Left ventricle myocardium inferior (tissue), 1 donor: ENCODE data around the gene FCF1. TPM values are rescaled to one million over a fixed set of nuclear protein-coding genes. Genes with fewer than 3 reads are reported as not detected.

Experiments used
- DNase-seq: peaks from one replicate; pipeline ENCODE4 v3.0.0-alpha.2; 2020
- H3K27ac ChIP-seq: fragments of 200-600 bp; replicated peaks from 2 replicates; pipeline ENCODE4 v1.8.0; 2021
- H3K27me3 ChIP-seq: fragments of 200-600 bp; 2 replicates; pipeline ENCODE4 v1.8.0; 2021; ENCODE audit warnings: low read depth
- H3K36me3 ChIP-seq: fragments of 200-600 bp; 2 replicates; pipeline ENCODE4 v1.8.0; 2021
- H3K4me1 ChIP-seq: fragments of 200-600 bp; 2 replicates; pipeline ENCODE4 v1.8.0; 2021
- H3K4me3 ChIP-seq: fragments of 200-600 bp; 2 replicates; pipeline ENCODE4 v1.8.0; 2021; ENCODE audit warnings: mild to moderate bottlenecking, moderate library complexity
- H3K9me3 ChIP-seq: fragments of 200-600 bp; replicated peaks from 2 replicates; pipeline ENCODE4 v1.8.0; 2021
- intact Hi-C: fragments of 100-400 bp; cut with micrococcal nuclease; formaldehyde crosslinking; loops from one replicate; pipeline ENCODE4 v1.11.0; 2022
- total RNA-seq: library from RNA; stranded (reverse); fragmentation: NEBNext Ultra II Directional; extraction: Animal tissue kit (Norgen Biotek cat#: 25700); gene quantifications from one replicate; pipeline ENCODE4 v1.2.1, GENCODE V29; 2021
- TF ChIP-seq, protein P1 (sequence below): fragments of 200-600 bp; IDR thresholded peaks from 2 replicates; pipeline ENCODE4 v1.8.0; 2021; ENCODE audit warnings: antibody characterized with exemption, mild to moderate bottlenecking, borderline replicate concordance
- donor health status: DM: no; HTN: yes; CAD: no; lungs with severe emphysema.

Gene FCF1
- total RNA-seq, 1 donor from 2014 or later = 42.7 TPM

GRCh38 chr14:74691456-74691855, 21.5 kb upstream of the FCF1 start:
- H3K27ac ChIP-seq = peak overlapping the region; percentile 64

GRCh38 chr14:74693191-74693590, 19.8 kb upstream of the FCF1 start:
- Histone ChIP-seq H3K4me3 (no peak overlapping the region), H3K27me3 (no peaks in the 10 kb centered on the region), H3K9me3 (no peaks in the 10 kb centered on the region), H3K4me1 (peaks cover 37% of the 10 kb centered on the region), H3K36me3 (peaks cover 14% of the 10 kb centered on the region), H3K27ac (peak overlapping the region; percentile 64)
- TF ChIP-seq, protein P1, sequence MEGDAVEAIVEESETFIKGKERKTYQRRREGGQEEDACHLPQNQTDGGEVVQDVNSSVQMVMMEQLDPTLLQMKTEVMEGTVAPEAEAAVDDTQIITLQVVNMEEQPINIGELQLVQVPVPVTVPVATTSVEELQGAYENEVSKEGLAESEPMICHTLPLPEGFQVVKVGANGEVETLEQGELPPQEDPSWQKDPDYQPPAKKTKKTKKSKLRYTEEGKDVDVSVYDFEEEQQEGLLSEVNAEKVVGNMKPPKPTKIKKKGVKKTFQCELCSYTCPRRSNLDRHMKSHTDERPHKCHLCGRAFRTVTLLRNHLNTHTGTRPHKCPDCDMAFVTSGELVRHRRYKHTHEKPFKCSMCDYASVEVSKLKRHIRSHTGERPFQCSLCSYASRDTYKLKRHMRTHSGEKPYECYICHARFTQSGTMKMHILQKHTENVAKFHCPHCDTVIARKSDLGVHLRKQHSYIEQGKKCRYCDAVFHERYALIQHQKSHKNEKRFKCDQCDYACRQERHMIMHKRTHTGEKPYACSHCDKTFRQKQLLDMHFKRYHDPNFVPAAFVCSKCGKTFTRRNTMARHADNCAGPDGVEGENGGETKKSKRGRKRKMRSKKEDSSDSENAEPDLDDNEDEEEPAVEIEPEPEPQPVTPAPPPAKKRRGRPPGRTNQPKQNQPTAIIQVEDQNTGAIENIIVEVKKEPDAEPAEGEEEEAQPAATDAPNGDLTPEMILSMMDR = no peak
- no peak for DNase-seq
- intact Hi-C loops = no loop called here

More at GRCh38 chr14:74691456-74691855, 21.5 kb upstream of the FCF1 start:
- intact Hi-C loops = no loop called here
- no peak for DNase-seq
- H3K27me3 ChIP-seq = no peaks in the 10 kb centered on the region
- H3K4me1 ChIP-seq = peaks cover 47% of the 10 kb centered on the region
- H3K36me3 ChIP-seq = peaks cover 14% of the 10 kb centered on the region
- TF ChIP-seq, protein P1 = no peak
- no peak overlapping the region for H3K4me3 ChIP-seq
- no peaks in the 10 kb centered on the region for H3K9me3 ChIP-seq

DNA sequence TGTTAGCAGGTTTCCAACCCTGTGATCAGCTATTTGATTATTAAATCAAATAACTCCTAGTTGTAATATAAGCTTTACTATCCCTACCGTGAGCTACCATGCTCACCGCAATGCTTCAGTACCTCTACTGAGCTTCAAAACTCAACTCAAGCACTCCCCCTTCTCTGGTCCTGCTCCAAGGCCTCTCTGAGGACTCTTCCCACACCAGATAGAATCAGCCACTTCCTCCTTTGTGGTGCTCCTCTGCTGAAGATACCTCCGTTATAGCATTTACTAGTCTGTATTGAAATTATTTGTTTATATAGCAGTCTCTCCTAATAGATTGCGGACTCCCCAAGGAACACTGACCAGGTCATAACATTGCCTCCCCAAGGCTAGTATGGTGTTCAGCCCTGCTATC, 17.5 kb upstream of the FCF1 start:
- Histone ChIP-seq H3K36me3 (peaks cover 5% of the 10 kb centered on the region), H3K4me3 (no peak overlapping the region), H3K27me3 (no peaks in the 10 kb centered on the region), H3K4me1 (peaks cover 35% of the 10 kb centered on the region), H3K9me3 (no peaks in the 10 kb centered on the region), H3K27ac (no peak overlapping the region)
- intact Hi-C loops = no loop called here
- TF ChIP-seq, protein P1 = no peak
- DNase-seq = no peak

DNA sequence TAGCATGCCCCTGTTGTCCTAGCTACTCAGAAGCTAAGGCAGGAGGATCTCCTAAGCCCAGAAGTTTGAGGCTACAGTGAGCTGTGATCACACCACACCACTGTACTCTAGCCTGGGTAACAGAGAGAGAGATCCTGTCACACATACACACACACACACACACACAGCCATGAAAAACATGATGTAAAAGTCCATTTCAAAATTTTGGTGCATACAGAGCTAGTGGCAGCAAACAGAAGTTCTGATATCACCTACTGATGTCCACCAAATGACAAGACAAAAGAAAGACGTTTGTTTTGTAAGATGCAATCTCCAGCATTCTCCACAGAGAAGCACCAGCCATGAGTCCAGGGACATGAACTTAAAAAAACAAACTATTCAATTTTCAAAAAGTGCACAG, 15.9 kb upstream of the FCF1 start:
- no peak for DNase-seq
- H3K27ac ChIP-seq = no peak overlapping the region
- no peaks in the 10 kb centered on the region for H3K27me3 ChIP-seq
- H3K4me3 ChIP-seq = no peak overlapping the region
- H3K4me1 ChIP-seq = peaks cover 20% of the 10 kb centered on the region
- H3K9me3 ChIP-seq = no peaks in the 10 kb centered on the region
- TF ChIP-seq, protein P1 = no peak
- intact Hi-C loops = no loop called here
- H3K36me3 ChIP-seq = no peaks in the 10 kb centered on the region

DNA sequence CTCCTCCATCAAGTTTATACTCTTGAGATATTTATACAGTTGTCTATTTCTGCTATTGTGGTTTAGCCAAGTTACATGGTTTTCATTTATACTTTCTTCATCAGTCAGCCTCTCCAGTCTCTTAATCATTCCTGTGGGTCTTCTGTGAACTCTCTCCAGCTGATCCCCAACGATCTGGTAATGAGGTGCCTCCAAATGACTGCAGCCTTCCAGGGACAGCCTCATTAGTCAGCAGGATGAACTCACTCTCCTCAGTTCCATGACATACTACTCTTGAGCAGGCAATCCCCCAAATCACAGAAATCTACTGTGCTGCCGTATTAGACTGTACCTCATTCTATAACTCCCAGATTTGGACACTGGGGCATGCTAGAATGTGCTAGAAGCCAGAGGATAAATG, 15.4 kb upstream of the FCF1 start:
- intact Hi-C loops = no loop called here
- no peaks in the 10 kb centered on the region for H3K9me3 ChIP-seq
- no peak overlapping the region for H3K4me3 ChIP-seq
- TF ChIP-seq, protein P1 = no peak
- DNase-seq = no peak
- peaks cover 15% of the 10 kb centered on the region for H3K4me1 ChIP-seq
- no peaks in the 10 kb centered on the region for H3K27me3 ChIP-seq
- peaks cover 4% of the 10 kb centered on the region for H3K36me3 ChIP-seq
- no peak overlapping the region for H3K27ac ChIP-seq

DNA sequence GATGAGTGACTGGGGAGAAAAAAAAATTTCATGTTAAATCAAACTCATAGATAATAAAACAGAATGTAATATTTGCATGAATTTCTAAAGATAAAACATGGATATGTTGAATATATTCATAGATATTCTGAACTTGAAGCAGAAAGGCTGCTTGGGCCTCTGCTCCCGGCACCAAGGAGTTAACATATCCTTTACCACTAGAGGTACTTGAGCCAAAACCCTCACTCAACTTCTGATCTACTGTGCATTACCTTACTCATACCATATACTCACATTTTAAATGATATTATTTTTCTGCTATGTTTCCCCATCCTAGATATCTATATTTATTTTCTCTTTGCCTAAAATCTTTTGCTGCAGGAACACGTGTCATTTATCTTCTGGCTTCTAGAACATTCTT, 15.0 kb upstream of the FCF1 start:
- intact Hi-C loops = no loop called here
- no peak for DNase-seq
- Histone ChIP-seq H3K4me1 (peaks cover 11% of the 10 kb centered on the region), H3K27ac (no peak overlapping the region), H3K36me3 (peaks cover 4% of the 10 kb centered on the region), H3K27me3 (no peaks in the 10 kb centered on the region), H3K9me3 (no peaks in the 10 kb centered on the region), H3K4me3 (no peak overlapping the region)
- TF ChIP-seq, protein P1 = no peak
